GM13976 (cell line): ENCODE results near the gene CCNI.

Experiments used
- DNase-seq: peaks from one replicate; pipeline ENCODE4 v3.0.0; 2012; ENCODE audit warnings: low spot score
- in situ Hi-C: fragments of 300-500 bp; cut with MboI; formaldehyde crosslinking; loops from one replicate; pipeline ENCODE4 v1.12.0; 2022; ENCODE audit warnings: low sequenced_read_pairs, mixed read lengths, inconsistent platforms; ENCODE audit not compliant: unreplicated experiment
- TF ChIP-seq, protein P1 (sequence below): IDR thresholded peaks from 2 replicates; pipeline ENCODE4 v1.5.1; 2012; ENCODE audit warnings: borderline replicate concordance, mild to moderate bottlenecking; ENCODE audit not compliant: insufficient read depth; ENCODE audit errors: extremely low read depth, missing control alignments, control extremely low read depth

Gene CCNI

DNA sequence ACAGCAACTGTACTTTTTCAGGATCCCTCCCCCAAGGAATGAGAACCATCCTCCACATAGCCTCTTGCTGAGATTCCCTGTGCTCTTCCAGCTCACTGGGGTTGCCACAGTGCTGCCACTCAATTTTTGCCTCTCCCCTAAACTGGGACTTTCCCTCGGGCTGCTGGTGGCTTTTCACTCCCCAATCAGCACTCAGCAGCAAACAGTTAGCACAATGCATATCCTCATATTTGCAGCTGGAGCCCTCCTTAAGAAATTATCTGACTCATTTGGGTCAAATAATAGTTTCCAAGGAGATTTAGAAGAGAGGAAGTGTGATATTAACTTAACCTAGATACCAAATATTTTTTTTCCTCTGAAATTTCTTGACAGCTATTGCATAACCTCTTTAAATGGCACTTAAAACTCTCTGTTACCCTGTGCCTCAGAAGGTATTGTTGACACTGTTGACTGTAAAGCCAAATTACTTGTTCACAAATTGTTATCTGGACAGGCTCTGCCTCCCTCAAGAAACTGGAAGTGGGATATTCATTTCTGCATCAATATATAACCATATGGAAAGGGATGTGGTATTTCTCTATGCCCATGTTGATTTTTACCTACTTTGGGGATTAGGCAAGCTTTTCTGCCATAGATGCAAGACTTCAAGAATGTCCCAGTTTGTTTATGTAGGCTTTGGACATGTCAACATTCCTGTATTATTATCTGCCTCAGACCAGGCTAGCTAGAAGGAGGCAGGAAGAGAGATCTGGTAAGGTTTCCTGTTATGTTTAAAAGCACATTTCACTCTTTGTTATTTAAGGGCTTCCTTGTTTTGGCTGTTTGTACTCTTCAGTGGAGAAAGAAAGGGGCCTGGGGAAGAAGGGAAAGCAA lies 68.2 kb downstream of the CCNI start:
- in situ Hi-C loops = no loop called here
- TF ChIP-seq, protein P1, sequence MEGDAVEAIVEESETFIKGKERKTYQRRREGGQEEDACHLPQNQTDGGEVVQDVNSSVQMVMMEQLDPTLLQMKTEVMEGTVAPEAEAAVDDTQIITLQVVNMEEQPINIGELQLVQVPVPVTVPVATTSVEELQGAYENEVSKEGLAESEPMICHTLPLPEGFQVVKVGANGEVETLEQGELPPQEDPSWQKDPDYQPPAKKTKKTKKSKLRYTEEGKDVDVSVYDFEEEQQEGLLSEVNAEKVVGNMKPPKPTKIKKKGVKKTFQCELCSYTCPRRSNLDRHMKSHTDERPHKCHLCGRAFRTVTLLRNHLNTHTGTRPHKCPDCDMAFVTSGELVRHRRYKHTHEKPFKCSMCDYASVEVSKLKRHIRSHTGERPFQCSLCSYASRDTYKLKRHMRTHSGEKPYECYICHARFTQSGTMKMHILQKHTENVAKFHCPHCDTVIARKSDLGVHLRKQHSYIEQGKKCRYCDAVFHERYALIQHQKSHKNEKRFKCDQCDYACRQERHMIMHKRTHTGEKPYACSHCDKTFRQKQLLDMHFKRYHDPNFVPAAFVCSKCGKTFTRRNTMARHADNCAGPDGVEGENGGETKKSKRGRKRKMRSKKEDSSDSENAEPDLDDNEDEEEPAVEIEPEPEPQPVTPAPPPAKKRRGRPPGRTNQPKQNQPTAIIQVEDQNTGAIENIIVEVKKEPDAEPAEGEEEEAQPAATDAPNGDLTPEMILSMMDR = no peak
- DNase-seq = no peak

DNA sequence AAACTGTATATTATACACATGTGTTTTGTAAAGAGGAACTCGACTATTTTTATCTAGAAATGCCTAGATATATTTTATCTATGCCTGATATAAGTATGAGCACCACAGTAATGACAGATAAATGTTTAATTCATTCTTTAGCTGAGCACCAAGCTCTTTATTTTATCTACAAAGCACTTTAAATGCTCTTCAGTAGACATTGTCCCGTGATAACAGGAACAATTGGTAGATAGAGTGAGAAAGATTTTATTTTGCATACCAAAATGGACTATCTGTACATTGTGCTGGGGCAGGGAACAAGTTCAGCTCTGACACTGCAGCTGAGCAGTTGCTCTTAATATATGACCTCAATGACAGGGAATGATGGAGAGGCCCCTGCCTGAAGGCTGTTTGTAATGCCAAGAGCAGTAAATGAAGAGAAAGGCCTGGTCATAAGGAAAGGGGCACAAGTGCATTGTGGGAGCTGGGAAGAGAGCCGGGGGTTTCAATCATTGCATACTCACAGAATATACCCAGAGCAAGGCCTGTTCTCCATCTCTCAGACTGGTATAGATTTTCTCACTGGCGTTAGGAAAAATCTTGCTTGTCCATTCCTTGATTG lies 68.9 kb downstream of the CCNI start:
- TF ChIP-seq, protein P1 = no peak
- no peak for DNase-seq
- in situ Hi-C loops = no loop called here

DNA sequence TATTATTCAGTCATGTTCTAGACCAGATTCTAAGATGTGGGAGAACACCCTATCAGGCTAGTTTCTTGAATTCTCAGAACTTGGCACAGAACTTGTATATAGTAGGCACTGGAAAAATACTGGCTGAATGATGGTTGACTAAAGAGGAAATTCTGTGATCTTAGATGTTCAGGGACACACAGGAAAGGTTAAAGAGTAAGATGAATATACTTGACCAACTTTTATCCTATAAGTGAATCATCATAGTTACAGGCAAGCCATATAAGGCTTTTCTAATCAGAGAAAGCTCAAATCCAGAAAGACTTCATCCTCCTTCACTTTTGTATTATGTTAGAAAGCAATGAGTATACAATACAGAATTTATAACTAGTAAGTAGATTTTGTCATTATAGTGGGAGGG lies 72.4 kb downstream of the CCNI start:
- no peak for DNase-seq
- in situ Hi-C loops = no loop called here
- TF ChIP-seq, protein P1 = no peak

DNA sequence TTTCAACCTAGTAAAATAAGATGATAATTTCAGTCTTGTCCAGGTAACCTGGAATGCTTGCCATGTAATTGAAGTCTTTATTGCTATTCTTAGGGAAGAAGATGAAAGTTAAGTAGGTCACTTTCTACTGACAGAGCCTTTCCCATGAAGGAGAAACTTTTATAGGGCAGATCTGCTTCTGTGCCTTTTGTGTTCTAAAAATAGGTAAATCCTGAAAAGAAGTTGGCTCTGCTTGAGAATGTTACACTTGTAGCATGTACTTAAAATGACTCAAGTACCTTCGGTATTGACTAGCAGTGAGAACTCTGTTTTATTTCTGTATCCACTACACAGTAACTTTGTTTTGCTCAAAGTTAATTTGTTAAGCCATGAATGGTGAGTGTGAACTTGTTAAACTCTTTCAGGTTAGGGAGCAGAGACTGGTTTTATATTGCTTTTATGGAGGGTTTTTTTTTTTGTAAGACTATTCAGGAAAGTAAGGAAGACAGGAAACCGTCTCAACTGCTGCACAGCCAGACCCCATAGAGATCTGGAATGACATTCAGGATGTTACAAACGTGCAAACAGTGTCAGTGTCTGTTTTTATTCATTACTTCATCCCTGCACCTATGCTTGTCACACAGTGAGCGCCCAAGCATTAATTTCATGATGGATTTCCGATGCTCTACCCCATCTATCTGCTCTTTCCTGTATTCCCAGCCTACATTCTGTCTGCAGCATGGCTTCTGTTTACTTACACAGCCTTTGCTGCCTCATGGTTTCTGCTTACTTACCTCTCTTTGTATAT lies 73.3 kb downstream of the CCNI start:
- in situ Hi-C loops = no loop called here
- TF ChIP-seq, protein P1 = no peak
- no peak for DNase-seq

DNA sequence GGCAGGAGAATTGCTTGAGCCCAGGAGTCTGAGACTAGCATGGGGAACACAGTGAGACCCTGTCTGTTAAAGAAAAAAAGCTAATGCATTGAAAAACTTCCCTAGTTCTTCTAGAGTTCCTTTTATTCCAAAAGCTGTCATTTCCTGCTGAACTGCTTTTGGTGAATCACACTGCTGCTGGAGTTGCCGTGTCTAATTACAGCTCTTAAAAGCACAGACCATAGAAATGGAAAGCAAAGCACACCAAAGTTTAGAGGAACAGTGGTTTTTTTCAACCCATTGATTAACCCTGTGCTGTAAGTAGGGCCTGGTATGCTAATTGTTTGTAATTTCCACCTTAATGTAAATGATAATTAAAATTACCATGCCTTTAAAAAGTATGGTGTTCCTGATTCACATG lies 73.9 kb downstream of the CCNI start:
- TF ChIP-seq, protein P1 = no peak
- in situ Hi-C loops = no loop called here
- DNase-seq = no peak

DNA sequence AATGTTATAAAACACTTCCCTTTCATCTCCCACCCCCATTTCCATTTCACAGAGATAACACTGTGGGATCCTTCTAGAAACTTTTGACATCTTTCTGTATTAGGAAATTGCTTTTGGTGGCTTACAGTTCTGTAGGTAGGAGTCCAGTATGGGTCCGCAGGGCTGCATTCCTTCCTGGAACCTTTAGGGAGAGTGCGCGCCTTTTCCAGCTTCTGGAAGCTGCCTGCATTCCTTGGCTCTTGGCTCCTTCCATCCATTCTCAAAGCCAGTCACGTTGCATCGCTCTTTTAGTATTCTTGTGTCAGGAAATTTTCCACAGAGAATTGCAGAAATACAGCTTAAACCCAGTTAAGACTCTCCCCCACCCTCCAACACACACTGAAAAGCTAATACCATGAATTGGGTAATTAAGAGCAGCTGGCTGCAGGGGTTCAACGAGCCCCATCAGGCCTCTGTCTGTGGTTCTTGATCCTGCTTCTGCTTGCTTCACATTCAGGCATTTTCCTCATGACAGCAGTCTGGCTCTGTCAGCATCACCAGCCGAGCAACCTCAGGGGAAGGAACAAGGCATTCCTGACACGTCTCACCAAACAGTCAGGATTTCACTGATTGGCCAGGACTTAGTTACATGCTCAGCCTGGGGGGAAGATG lies 77.4 kb downstream of the CCNI start:
- DNase-seq = no peak
- TF ChIP-seq, protein P1 = no peak
- in situ Hi-C loops = no loop called here
